H9 (cell line): ENCODE results near the gene RABGAP1L. TPM values are rescaled to one million over a fixed set of nuclear protein-coding genes. Genes with fewer than 3 reads are reported as not detected.

Source experiments
- DNase-seq: peaks from one replicate; pipeline ENCODE4 v3.0.0-alpha.2; 2017
- H2AFZ ChIP-seq: one replicate; pipeline ENCODE4 v1.6.1; 2013; ENCODE audit warnings: mild to moderate bottlenecking, low read length, control low read depth, moderate library complexity
- H2AK5ac ChIP-seq: 2 replicates; pipeline ENCODE4 v1.6.1; 2013; ENCODE audit warnings: low read length, control low read depth, mixed read lengths; ENCODE audit not compliant: insufficient read length
- H2BK120ac ChIP-seq: one replicate; pipeline ENCODE4 v1.6.1; 2013; ENCODE audit warnings: low read depth, mild to moderate bottlenecking, low read length, control low read depth, inconsistent platforms; ENCODE audit not compliant: poor library complexity, severe bottlenecking
- H2BK12ac ChIP-seq: 2 replicates; pipeline ENCODE4 v1.6.1; 2013; ENCODE audit warnings: low read length, control low read depth, mixed read lengths, low read depth; ENCODE audit not compliant: insufficient read length
- H2BK15ac ChIP-seq: 2 replicates; pipeline ENCODE4 v1.6.1; 2013; ENCODE audit warnings: low read depth, low read length, control low read depth
- H2BK20ac ChIP-seq: one replicate; pipeline ENCODE4 v1.6.1; 2013; ENCODE audit warnings: low read depth, mild to moderate bottlenecking, low read length, control low read depth, inconsistent platforms; ENCODE audit not compliant: poor library complexity, severe bottlenecking
- H2BK5ac ChIP-seq: 2 replicates; pipeline ENCODE4 v1.6.1; 2013; ENCODE audit warnings: low read length, control low read depth, mixed read lengths; ENCODE audit not compliant: insufficient read length
- H3K14ac ChIP-seq: 2 replicates; pipeline ENCODE4 v1.6.1; 2013; ENCODE audit warnings: low read length, control low read depth; ENCODE audit not compliant: insufficient read depth
- H3K18ac ChIP-seq: 2 replicates; pipeline ENCODE4 v1.6.1; 2013; ENCODE audit warnings: low read depth, mild to moderate bottlenecking, mixed read lengths, low read length, control low read depth; ENCODE audit not compliant: insufficient read length
- H3K23ac ChIP-seq: 2 replicates; pipeline ENCODE4 v1.6.1; 2013; ENCODE audit warnings: low read length, control low read depth, mixed read lengths, low read depth; ENCODE audit not compliant: insufficient read length
- H3K23me2 ChIP-seq: 2 replicates; pipeline ENCODE4 v1.6.1; 2013; ENCODE audit warnings: low read depth, mild to moderate bottlenecking, mixed read lengths, low read length, control low read depth; ENCODE audit not compliant: insufficient read length, poor library complexity, severe bottlenecking
- H3K27ac ChIP-seq: 2 replicates; pipeline ENCODE4 v1.5.1; 2013; ENCODE audit warnings: low read length, control low read depth, mixed read lengths, low read depth; ENCODE audit not compliant: insufficient read length
- H3K27me3 ChIP-seq: 2 replicates; pipeline ENCODE4 v1.6.1; 2013; ENCODE audit warnings: low read length, control low read depth, inconsistent platforms; ENCODE audit not compliant: insufficient read depth
- H3K4ac ChIP-seq: 2 replicates; pipeline ENCODE4 v1.6.1; 2013; ENCODE audit warnings: low read depth, mild to moderate bottlenecking, control low read depth, inconsistent platforms, low read length, moderate library complexity
- H3K4me1 ChIP-seq: 2 replicates; pipeline ENCODE4 v1.6.1; 2013; ENCODE audit warnings: low read length, control low read depth, inconsistent platforms; ENCODE audit not compliant: insufficient read depth
- H3K4me2 ChIP-seq: 2 replicates; pipeline ENCODE4 v1.6.1; 2013; ENCODE audit warnings: low read length, control low read depth, mixed read lengths; ENCODE audit not compliant: insufficient read length, insufficient read depth
- H3K56ac ChIP-seq: 2 replicates; pipeline ENCODE4 v1.6.1; 2013; ENCODE audit warnings: low read depth, mild to moderate bottlenecking, mixed read lengths, low read length, control low read depth; ENCODE audit not compliant: insufficient read length
- H3K79me1 ChIP-seq: 2 replicates; pipeline ENCODE4 v1.6.1; 2013; ENCODE audit warnings: low read depth, mild to moderate bottlenecking, moderate library complexity, low read length, control low read depth, inconsistent platforms; ENCODE audit not compliant: insufficient read depth, poor library complexity, severe bottlenecking
- H3K79me2 ChIP-seq: 2 replicates; pipeline ENCODE4 v1.6.1; 2013; ENCODE audit warnings: low read length, control low read depth, inconsistent platforms; ENCODE audit not compliant: insufficient read depth
- H3K9ac ChIP-seq: 2 replicates; pipeline ENCODE4 v1.6.1; 2013; ENCODE audit warnings: low read length, control low read depth, mixed read lengths; ENCODE audit not compliant: insufficient read length; ENCODE audit errors: extremely low read depth
- H3K9me3 ChIP-seq: one replicate; pipeline ENCODE4 v1.6.1; 2013; ENCODE audit warnings: low read depth, low read length, inconsistent platforms; ENCODE audit not compliant: control insufficient read depth
- H3T11ph ChIP-seq: one replicate; pipeline ENCODE4 v1.6.1; 2013; ENCODE audit warnings: mild to moderate bottlenecking, low read length, control low read depth, inconsistent platforms
- H4K20me1 ChIP-seq: one replicate; pipeline ENCODE4 v1.6.1; 2013; ENCODE audit not compliant: control insufficient read depth, insufficient read length, insufficient read depth
- H4K5ac ChIP-seq: 2 replicates; pipeline ENCODE4 v1.6.1; 2013; ENCODE audit warnings: low read depth, mild to moderate bottlenecking, mixed read lengths, low read length, control low read depth; ENCODE audit not compliant: insufficient read length
- H4K8ac ChIP-seq: replicated peaks from 2 replicates; pipeline ENCODE4 v1.6.1; 2013; ENCODE audit warnings: low read length, control low read depth, mixed read lengths, low read depth; ENCODE audit not compliant: insufficient read length
- H4K91ac ChIP-seq: 2 replicates; pipeline ENCODE4 v1.6.1; 2013; ENCODE audit warnings: low read depth, mild to moderate bottlenecking, moderate library complexity, mixed read lengths, low read length, control low read depth; ENCODE audit not compliant: insufficient read length
- H3K27ac Mint-ChIP-seq, 3 experiments: 2 replicates in 2 of 3; 3 replicates in 1 of 3; pipeline ENCODE4 v1.8.0; 2020 to 2021; ENCODE audit warnings: mixed read lengths in 3 of 3, mild to moderate bottlenecking in 1 of 3, moderate library complexity in 1 of 3
- H3K27me3 Mint-ChIP-seq: 2 replicates; pipeline ENCODE4 v1.8.0; 2021; ENCODE audit warnings: low read depth, mild to moderate bottlenecking, moderate library complexity, mixed read lengths
- H3K36me3 Mint-ChIP-seq, 3 experiments: 2 replicates in 2 of 3; 3 replicates in 1 of 3; pipeline ENCODE4 v1.8.0; 2020 to 2021; ENCODE audit warnings: low read depth in 3 of 3, mixed read lengths in 3 of 3; ENCODE audit not compliant: insufficient read depth in 1 of 3
- H3K4me1 Mint-ChIP-seq, 2 experiments: 2 replicates each; pipeline ENCODE4 v1.8.0; 2020; ENCODE audit warnings: mixed read lengths in 2 of 2
- H3K4me3 Mint-ChIP-seq, 2 experiments: 2 replicates in 1 of 2; 3 replicates in 1 of 2; pipeline ENCODE4 v1.8.0; 2020 to 2021; ENCODE audit warnings: mild to moderate bottlenecking in 2 of 2, mixed read lengths in 2 of 2, moderate library complexity in 1 of 2
- H3K9me3 Mint-ChIP-seq, 2 experiments: 2 replicates in 1 of 2; 3 replicates in 1 of 2; pipeline ENCODE4 v1.8.0; 2020; ENCODE audit warnings: mild to moderate bottlenecking in 2 of 2, mixed read lengths in 2 of 2, moderate library complexity in 1 of 2
- CTCF ChIP-seq: fragments of 200-600 bp; sonication (generic); conservative IDR thresholded peaks from 3 replicates; pipeline ENCODE4 v1.8.0; 2021; ENCODE audit warnings: antibody characterized with exemption, mild to moderate bottlenecking
- WGBS: extraction: QIAGEN DNeasy Blood & Tissue Kit; methylation state at CpG from one replicate; pipeline ENCODE4 v1.1.7; 2013; ENCODE audit warnings: missing lambda C conversion rate, low lambda C conversion rate, mixed read lengths; ENCODE audit not compliant: insufficient read length; ENCODE audit errors: extremely low coverage; 5-methylcytosine and 5-hydroxymethylcytosine counted together
- total RNA-seq: library from RNA; stranded (reverse); gene quantifications from 2 replicates; pipeline ENCODE4 v1.2.1, GENCODE V29; 2021

The RABGAP1L gene
- total RNA-seq, 1 experiment from 2014 or later, result 147 TPM

- H2BK20ac ChIP-seq, result no peak overlapping the region
- peak overlapping the region; percentile 93 to 99 (median 99) for H3K27ac Mint-ChIP-seq
Measured at GRCh38 chr1:174874331-174875053, 715.2 kb downstream of the RABGAP1L start.

More at GRCh38 chr1:174874331-174875053, 715.2 kb downstream of the RABGAP1L start:
- H4K20me1 ChIP-seq, result no peaks in the 10 kb centered on the region
- H3K4me1 ChIP-seq, result peaks cover 9% of the 10 kb centered on the region; the same call in 1 of the 2 replicates
- H3K27me3 ChIP-seq, result no peaks in the 10 kb centered on the region
- H2BK5ac ChIP-seq, result peak overlapping the region; percentile 86
- peak overlapping the region; percentile 73 for H3K4me2 ChIP-seq
- H3K4ac ChIP-seq, result no peak overlapping the region
- H3K23ac ChIP-seq, result no peak overlapping the region
- no peak overlapping the region for H2AK5ac ChIP-seq
- Mint-ChIP-seq H3K9me3 (no peaks in the 10 kb centered on the region; a peak in 1 of 5 replicates), H3K36me3 (peaks cover 7 to 32% (median 32%) of the 10 kb centered on the region in 3 experiments), H3K4me3 (peak overlapping the region; percentile 90 to 95), H3K27me3 (no peaks in the 10 kb centered on the region), H3K4me1 (peaks cover 43 to 51% of the 10 kb centered on the region in 2 experiments)
- peak overlapping the region; percentile 98 for H3K27ac ChIP-seq
- no peak overlapping the region for H4K91ac ChIP-seq
- TF ChIP-seq CTCF, result no peak
- no peak overlapping the region for H2BK15ac ChIP-seq
- H3K9ac ChIP-seq, result peak overlapping the region; percentile 95
- peak; percentile 66 for DNase-seq
- WGBS, result no CpG with 5 or more reads among the region's 11 CpGs
- no peak overlapping the region for H3K56ac ChIP-seq
- H4K8ac ChIP-seq, result no peak overlapping the region
- H3T11ph ChIP-seq, result no peak overlapping the region
- no peak overlapping the region for H2AFZ ChIP-seq
- H4K5ac ChIP-seq, result no peak overlapping the region
- H3K79me2 ChIP-seq, result peaks cover 17% of the 10 kb centered on the region; the same call in 1 of the 2 replicates
- no peak overlapping the region for H2BK12ac ChIP-seq
- H3K9me3 ChIP-seq, result no peaks in the 10 kb centered on the region
- H3K79me1 ChIP-seq, result no peaks in the 10 kb centered on the region
- peaks cover 4% of the 10 kb centered on the region for H3K23me2 ChIP-seq
- H3K14ac ChIP-seq, result no peak overlapping the region
- H2BK120ac ChIP-seq, result no peak overlapping the region
- no peak overlapping the region for H3K18ac ChIP-seq
